NCI-H345 treated with DMSO at 0.1 percent for 48 hours (cell line): ENCODE results near the gene RAI1.
"Not testable (repeated sequence)": the region's sequence is repeated elsewhere in the genome, so short reads cannot be mapped to it uniquely, and the experiment has no call there.

ENCODE experiments used
- DNase-seq: peaks from one replicate; lab custom pipeline; 2025; ENCODE audit not compliant: unreplicated experiment; lab: John Stamatoyannopoulos, UW

RAI1 gene

GRCh38 chr17:17680477-17681186, 626 bp upstream of the RAI1 start:
- no peak for DNase-seq

GRCh38 chr17:17681744-17682292, 560 bp downstream of the RAI1 start:
- no peak for DNase-seq

DNA sequence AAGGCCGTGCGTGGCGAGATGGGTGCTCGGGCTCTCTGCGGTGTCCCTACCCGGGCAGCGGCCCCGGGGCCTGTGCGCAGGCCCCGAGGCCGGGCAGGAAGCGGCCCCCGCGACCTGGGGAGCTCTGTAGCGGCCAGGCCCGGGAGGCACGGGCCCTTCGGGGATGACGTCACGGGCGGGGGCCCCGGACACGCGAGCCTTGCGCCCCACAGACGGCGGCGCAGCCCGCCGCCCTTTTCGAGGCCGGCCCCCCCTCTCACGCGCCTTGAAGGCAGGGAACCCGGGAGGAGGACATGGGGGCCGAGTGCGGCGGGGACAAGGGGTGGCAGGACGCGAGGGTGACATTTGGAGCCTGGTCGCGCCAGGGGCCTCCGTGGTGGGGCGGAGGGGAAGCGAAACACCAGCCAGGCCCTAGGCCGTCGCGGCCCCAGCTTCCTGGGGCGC, 1.1 kb downstream of the RAI1 start:
- no peak for DNase-seq

DNA sequence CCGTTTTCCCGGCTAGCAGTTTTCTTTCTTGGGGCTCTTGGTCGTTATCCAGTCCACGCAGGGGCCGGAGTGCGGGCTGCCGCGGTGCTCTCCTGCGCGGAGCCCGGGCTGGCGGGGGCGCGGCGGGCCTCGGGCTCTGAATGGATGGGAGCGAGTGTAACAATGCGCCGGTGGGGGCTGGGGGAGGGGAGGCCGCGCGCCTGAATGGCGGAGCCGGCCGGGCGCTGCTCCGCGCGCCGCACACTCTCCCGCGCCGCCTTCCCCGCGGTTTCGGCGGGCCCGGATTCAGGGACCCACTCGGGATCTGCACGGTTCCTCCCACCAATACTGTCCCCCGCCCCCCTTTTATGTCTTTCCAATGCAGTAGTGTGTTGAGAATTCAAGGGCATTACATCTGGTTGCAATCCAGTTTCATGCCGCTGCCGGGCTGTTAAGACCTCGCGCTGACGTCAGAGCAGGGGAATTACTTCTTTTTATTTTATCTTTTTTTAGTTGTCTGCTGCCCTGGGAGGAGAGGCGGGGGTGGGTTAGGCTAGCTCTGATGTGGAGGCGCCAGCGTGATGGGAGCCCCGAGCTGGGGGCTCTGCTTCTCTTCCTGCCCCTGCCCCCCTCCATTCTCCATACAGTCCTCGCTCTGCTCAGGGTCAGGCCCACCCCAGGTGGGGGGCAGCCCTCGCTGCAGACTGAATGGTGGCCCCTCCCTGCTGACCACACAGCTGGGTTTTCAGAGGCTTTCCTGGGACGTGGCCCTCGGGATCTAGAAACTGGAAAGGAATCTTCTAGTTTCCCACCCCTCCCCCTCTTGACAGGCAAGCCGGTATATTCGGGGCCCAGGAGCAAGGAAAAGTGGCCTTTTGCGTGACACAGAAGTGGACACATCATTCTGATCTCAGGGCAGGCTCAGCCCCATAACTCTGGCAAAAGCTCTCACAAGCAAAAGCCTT, 1.8 kb downstream of the RAI1 start:
- DNase-seq: no peak

GRCh38 chr17:17683710-17684365, 2.6 kb downstream of the RAI1 start:
- no peak for DNase-seq

GRCh38 chr17:17684906-17685774, 3.9 kb downstream of the RAI1 start:
- no peak for DNase-seq

GRCh38 chr17:17685775-17686291, 4.6 kb downstream of the RAI1 start:
- DNase-seq: no peak

DNA sequence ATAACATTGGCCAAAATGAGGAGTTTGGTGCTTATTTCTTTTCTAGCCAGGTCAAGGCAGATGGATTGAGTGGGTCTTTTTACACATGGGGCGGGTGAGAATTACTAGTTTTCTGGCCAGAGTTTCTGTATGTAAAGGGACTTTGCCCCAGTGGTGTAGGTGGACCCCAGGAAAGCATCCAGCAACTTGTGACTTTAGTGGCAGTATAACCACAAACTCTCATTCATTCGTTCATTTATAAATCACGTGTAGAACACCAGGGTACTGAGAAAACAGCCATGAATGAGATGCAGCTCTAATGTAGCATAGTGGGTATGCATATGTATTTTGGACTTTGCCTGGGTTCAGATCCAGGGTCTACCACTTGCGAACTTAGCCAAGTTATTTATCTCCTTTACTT, 8.1 kb downstream of the RAI1 start:
- DNase-seq: no peak

GRCh38 chr17:17690233-17690632, 9.0 kb downstream of the RAI1 start:
- not testable (repeated sequence) for DNase-seq

GRCh38 chr17:17691468-17692263, 10.4 kb downstream of the RAI1 start:
- no peak for DNase-seq

DNA sequence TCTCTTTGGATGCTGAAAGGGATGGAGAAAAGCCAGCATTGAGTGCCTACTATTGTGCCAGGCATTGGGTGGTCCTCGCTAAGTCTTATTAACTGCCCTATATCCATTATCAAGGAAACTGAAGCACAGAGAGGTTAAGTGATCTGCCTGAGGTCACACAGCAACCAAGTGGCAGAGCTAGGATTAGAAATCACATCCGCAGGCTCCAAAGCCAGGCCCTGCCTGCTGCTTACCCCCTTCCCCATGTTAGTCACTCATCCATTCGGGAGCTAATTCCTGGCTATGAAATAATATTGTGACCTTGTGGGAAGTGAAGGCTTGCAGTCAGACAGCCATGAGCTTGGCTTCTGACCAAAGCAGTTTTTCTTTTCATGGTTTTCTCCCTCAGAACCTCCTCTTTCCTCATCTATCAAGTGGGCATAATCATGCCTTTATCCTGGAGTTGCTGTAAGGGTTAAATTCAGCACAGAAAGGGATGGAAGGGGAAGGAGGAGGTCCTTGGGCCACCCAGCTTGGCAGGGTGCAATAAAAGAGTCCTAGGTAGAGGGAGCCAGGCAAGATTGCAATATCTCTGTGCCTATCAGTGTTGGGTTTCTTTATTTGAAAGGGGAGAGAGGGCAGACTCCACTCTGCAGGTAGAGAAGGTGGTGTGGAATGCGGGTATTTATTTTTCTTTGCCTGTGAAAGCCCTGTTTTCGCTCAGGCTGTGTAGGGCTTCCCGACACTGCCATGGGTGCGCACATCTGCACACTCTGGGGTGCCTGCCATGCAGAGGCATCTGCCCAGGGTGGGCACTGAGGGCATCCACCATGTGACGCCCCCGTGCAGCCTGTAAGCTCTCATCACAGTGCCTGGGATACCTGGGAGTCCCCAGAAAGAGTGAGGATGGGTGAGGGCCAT, 11.3 kb downstream of the RAI1 start:
- DNase-seq: no peak

DNA sequence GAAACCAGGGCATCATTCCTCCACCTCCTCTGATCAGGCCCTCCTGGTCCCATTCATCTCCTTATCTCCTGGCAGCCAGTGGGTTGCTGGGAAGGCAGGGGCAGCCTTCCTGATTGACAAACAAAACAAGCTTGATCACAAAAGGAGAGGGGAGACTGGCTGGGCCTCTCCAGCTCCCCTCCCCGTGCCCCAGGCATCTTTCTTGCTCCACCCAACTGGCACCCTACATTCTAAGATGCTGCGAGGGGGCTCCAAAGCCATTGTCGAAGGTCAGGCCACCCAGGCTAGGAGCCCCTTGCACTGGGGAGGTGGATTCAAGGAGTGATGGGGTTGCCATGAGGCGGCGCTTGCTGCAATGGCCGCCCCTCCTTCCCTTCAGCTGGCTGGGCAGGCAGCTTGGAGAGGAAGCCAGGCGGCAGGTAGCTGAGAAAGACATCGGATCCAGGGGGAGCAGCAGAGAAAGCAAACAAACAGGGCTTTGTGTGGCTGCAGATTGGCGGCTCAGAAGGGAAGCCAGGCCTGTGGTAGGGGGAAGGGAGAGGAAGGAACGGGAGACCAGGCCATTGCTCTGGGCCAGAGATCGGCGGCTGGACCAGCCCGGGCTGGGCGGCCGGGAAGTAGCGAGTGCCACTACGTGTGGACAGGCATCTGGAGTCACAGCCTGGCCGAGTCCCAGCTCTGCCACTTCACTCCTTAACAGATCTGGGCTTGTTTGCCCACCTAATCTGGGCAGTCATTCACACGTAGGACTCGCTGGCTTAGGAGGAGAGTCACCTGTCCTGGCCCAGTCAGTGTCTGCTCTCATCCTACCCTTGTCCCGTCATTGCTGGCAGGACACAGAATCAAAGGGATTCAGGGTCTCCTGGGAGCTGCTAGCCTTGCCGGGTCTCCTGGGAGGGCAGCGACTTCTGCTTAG, 12.3 kb downstream of the RAI1 start:
- peak; percentile 63 for DNase-seq

- DNase-seq: peak; percentile 32
Measured at GRCh38 chr17:17694169-17695081, 13.2 kb downstream of the RAI1 start.

- DNase-seq: no peak
Measured at GRCh38 chr17:17696085-17696484, 14.8 kb downstream of the RAI1 start.

GRCh38 chr17:17696882-17697633, 15.8 kb downstream of the RAI1 start:
- no peak for DNase-seq
